GM13976 (cell line): ENCODE measurements around the gene CD300LB.

Experiments used
- DNase-seq: peaks from one replicate; pipeline ENCODE4 v3.0.0; 2012; ENCODE audit warnings: low spot score
- in situ Hi-C: fragments of 300-500 bp; cut with MboI; formaldehyde crosslinking; loops from one replicate; pipeline ENCODE4 v1.12.0; 2022; ENCODE audit warnings: low sequenced_read_pairs, mixed read lengths, inconsistent platforms; ENCODE audit not compliant: unreplicated experiment
- TF ChIP-seq, protein P1 (sequence below): IDR thresholded peaks from 2 replicates; pipeline ENCODE4 v1.5.1; 2012; ENCODE audit warnings: borderline replicate concordance, mild to moderate bottlenecking; ENCODE audit not compliant: insufficient read depth; ENCODE audit errors: extremely low read depth, missing control alignments, control extremely low read depth

Gene CD300LB

DNA sequence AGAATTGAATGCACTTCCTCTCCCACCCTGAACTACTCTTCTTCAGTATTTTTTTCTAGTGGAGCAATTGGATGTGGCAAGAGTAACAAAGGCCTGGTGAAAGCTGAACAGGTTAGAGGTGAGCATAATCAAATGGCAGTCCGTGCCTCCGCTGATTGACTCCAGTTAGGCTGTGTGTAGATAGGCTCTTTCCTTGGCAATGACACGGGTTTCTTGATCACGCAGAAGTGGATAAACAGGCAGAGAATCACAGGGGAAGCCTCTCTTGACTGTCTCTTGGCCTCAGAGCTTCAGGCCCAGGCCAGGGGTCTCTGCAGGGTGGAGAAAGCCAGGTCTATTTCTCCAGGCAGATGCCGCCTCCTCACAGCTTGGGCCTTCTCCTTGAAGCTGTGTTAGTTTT lies 4.2 kb downstream of the CD300LB start:
- in situ Hi-C loops, result no loop called here
- no peak for DNase-seq
- TF ChIP-seq, protein P1, sequence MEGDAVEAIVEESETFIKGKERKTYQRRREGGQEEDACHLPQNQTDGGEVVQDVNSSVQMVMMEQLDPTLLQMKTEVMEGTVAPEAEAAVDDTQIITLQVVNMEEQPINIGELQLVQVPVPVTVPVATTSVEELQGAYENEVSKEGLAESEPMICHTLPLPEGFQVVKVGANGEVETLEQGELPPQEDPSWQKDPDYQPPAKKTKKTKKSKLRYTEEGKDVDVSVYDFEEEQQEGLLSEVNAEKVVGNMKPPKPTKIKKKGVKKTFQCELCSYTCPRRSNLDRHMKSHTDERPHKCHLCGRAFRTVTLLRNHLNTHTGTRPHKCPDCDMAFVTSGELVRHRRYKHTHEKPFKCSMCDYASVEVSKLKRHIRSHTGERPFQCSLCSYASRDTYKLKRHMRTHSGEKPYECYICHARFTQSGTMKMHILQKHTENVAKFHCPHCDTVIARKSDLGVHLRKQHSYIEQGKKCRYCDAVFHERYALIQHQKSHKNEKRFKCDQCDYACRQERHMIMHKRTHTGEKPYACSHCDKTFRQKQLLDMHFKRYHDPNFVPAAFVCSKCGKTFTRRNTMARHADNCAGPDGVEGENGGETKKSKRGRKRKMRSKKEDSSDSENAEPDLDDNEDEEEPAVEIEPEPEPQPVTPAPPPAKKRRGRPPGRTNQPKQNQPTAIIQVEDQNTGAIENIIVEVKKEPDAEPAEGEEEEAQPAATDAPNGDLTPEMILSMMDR, result no peak

DNA sequence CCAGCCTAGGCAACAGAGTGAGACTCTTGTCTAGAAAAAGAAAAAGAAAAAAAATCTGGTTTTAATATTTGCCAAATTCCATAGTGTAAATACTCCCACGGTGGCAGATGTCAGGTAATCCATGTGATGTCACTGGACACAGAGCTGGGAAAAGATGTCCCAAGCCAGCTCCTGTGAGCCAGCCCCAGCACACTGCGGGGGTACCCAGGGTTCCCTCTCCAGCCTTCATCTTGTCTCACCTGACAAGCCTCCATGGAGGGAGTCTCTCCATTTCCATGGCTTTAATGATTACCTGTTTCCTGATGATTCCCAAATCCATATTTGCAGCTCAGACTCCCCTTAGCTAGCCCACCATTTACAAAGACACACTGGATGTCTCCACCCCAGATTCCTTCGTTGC lies 4.6 kb downstream of the CD300LB start:
- TF ChIP-seq, protein P1, result no peak
- in situ Hi-C loops, result no loop called here
- DNase-seq, result no peak

DNA sequence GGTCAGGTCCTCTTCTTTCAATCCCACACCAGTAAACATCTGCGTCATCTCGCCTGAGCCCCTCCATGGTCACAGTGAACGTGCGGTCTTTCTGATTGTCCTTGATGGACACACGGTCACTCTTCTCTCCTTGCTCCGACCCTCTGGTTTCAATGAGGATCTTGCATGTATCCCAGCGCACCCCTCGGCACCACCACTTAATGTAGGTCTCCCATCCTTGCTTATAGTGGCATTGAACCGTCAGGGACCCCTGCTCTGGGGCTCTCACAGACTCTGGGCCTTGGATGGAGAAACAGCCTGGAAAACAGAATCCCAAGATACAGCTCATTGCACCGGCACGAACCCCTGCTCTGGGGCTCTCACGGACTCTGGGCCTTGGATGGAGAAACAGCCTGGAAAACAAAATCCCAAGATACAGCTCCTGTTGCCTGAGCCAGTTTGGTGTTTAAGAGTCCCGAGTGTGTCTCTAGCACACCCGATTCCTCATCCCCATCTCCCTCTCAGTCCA lies 5.4 kb downstream of the CD300LB start:
- TF ChIP-seq, protein P1, result no peak
- DNase-seq, result no peak
- in situ Hi-C loops, result no loop called here

DNA sequence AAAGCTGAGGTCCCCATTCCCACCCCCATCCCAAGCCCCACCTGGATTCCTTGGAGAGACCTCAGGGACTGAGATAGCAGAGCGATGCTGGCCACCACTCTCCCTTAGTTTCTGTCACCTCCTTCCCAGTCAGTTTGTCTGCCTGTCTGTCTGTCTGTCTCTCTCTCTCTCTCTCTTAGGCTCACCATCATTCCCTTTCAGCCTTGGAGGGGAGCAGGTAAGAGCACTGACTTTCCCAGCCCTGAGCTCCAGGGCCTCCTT lies 5.9 kb downstream of the CD300LB start:
- in situ Hi-C loops, result no loop called here
- TF ChIP-seq, protein P1, result no peak
- no peak for DNase-seq

DNA sequence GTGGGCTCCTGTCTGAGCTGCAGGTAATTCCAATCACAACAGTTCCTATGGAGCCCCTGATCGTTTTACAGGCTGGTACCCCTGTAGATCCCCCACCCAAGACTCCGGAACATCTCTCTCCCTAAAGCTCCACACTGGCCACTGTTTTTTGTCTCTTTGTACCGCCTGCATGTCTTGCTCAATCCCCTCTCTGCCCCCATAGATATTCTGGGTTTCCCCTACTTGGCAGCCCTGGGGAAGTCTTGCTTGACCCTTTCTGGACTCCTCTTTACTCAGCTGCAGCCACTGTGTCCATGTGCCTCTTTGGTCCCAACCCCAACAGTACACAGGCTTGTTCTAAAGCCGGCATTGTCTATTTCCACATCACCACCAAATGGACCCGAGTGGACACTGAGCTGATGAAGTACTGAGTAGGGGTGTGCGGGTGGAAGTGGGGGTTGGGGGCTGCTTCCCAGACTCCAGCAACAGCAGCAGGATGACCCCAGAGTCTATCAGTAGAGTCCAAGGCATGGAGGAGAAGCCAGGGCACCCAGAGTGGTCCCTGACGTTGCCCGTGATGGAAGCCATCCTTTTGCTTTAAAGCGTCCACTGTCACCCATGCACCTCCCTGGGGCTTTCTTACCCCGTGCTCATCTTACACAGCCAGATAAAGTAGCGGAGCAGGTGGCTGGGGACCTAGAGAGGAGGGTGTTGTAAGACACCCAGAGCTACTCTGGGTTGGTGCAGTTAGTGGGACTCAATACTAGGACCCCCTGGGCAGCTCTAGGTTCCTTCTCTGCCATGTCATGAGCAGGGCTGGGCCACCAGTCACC lies 6.4 kb downstream of the CD300LB start:
- in situ Hi-C loops, result no loop called here
- DNase-seq, result no peak
- TF ChIP-seq, protein P1, result no peak

DNA sequence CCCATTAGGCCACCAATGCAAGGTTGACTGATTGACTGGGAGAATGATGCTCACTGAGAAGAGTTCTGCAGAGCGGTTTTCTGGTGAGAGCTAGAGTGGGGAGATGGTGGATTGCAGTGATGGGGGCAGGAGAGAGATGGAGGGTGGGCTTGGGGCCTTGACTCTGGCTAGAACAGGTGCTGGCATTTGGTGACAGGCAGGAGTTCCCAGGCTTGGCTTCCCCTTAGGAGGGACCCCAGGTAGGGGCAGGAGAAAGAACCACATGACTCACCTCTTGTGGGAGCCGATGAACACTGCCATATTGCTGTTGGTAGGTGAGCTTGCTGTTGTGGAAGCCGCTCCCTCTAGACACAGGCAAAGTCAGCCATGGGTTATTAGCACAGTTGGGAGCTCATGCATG lies 8.0 kb downstream of the CD300LB start:
- in situ Hi-C loops, result no loop called here
- TF ChIP-seq, protein P1, result no peak
- DNase-seq, result no peak
